GM12878 (cell line): Measurements from ENCODE around the gene ZBTB4. TPM values are rescaled to one million over a fixed set of nuclear protein-coding genes. Genes with fewer than 3 reads are reported as not detected.

Experiments used
- ATAC-seq: fragments of 200-7000 bp; cut with Tn5 transposase; 3 replicates; pipeline ENCODE4 v1.9.1; 2020; ENCODE audit warnings: mild to moderate bottlenecking, moderate library complexity
- BruUV-seq: library from RNA; stranded (reverse); fragments of 400-500 nt; replicated peaks from 2 replicates; lab custom pipeline; 2021; lab: Mats Ljungman, UMichigan
- CTCF ChIA-PET: fragments of 300-600 bp; sonication (Branson Sonifier 250); formaldehyde crosslinking; extraction: SDS; loops from one replicate; lab custom pipeline; 2021; ENCODE audit warnings: inconsistent platforms; lab: Yijun Ruan, JAX
- POLR2A ChIA-PET: fragments of 350-600 bp; formaldehyde crosslinking; extraction: SDS; loops from one replicate; lab custom pipeline; 2021; ENCODE audit warnings: inconsistent platforms; lab: Charles Lee
- RAD21 ChIA-PET: fragments of 300-600 bp; sonication (Branson Sonifier 250); formaldehyde crosslinking; loops from one replicate; lab custom pipeline; 2023; ENCODE audit warnings: antibody characterized with exemption; ENCODE audit not compliant: unreplicated experiment; lab: Charles Lee
- SMC1A ChIA-PET: fragments of 300-600 bp; sonication (Branson Sonifier 250); formaldehyde crosslinking; loops from one replicate; lab custom pipeline; 2023; ENCODE audit not compliant: unreplicated experiment, uncharacterized antibody; lab: Charles Lee
- DNase-seq: peaks from one replicate; pipeline ENCODE4 v3.0.0-alpha.2; 2011; ENCODE audit warnings: low read depth, low spot score
- FAIRE-seq: peaks from 3 replicates; lab custom pipeline; 2011; peaks lifted over from hg19 to GRCh38; lab: Jason Lieb, UNC
- H2AFZ ChIP-seq: 2 replicates; pipeline ENCODE4 v1.6.0; 2011; ENCODE audit warnings: low read depth, low read length, control low read depth; ENCODE audit not compliant: control insufficient read depth
- H3K27ac ChIP-seq: 2 replicates; pipeline ENCODE4 v1.5.1; 2011; ENCODE audit warnings: control low read depth; ENCODE audit not compliant: control insufficient read depth, insufficient read depth
- H3K27me3 ChIP-seq, 2 experiments: replicated peaks in 1 of 2; 2 replicates each; pipeline versions ENCODE4 v1.6.0 to v1.6.1; 2011; ENCODE audit warnings: low read length in 1 of 2; ENCODE audit not compliant: control insufficient read depth in 2 of 2, insufficient read depth in 2 of 2
- H3K36me3 ChIP-seq, 2 experiments: 2 replicates each; pipeline ENCODE4 v1.5.1; 2011; ENCODE audit warnings: low read length in 1 of 2; ENCODE audit not compliant: control insufficient read depth in 2 of 2, insufficient read depth in 2 of 2
- H3K4me1 ChIP-seq: 2 replicates; pipeline ENCODE4 v1.6.1; 2011; ENCODE audit warnings: mild to moderate bottlenecking, low read length, moderate library complexity, mixed read lengths; ENCODE audit not compliant: control insufficient read depth, insufficient read depth
- H3K4me2 ChIP-seq: 2 replicates; pipeline ENCODE4 v1.6.0; 2011; ENCODE audit warnings: control low read depth; ENCODE audit not compliant: control insufficient read depth, insufficient read depth
- H3K4me3 ChIP-seq: fragments of 200-600 bp; sonication (generic); 2 replicates; pipeline ENCODE4 v1.5.1; 2016
- H3K79me2 ChIP-seq: 2 replicates; pipeline ENCODE4 v1.6.0; 2011; ENCODE audit warnings: low read length; ENCODE audit not compliant: control insufficient read depth, insufficient read depth
- H3K9ac ChIP-seq: 2 replicates; pipeline ENCODE4 v1.8.0; 2011; ENCODE audit warnings: low read length, control low read depth, mixed read lengths; ENCODE audit not compliant: control insufficient read depth, insufficient read depth
- H3K9me3 ChIP-seq: replicated peaks from 3 replicates; pipeline ENCODE4 v1.5.1; 2011; ENCODE audit warnings: mild to moderate bottlenecking, low read length; ENCODE audit not compliant: control insufficient read depth, insufficient read depth
- H4K20me1 ChIP-seq: 2 replicates; pipeline ENCODE4 v1.6.0; 2011; ENCODE audit not compliant: control insufficient read depth, insufficient read depth
- CHD2 ChIP-seq: IDR thresholded peaks from 2 replicates; pipeline ENCODE4 v1.6.1; 2011; ENCODE audit warnings: low read depth, low read length, improper control_type of control experiment, borderline replicate concordance
- ESRRA ChIP-seq: IDR thresholded peaks from 2 replicates; pipeline ENCODE4 v1.6.1; 2012; ENCODE audit warnings: mild to moderate bottlenecking, low read length, improper control_type of control experiment
- GATAD2B ChIP-seq: fragments of 450-650 bp; conservative IDR thresholded peaks from 2 replicates; pipeline ENCODE4 v1.6.1; 2017; ENCODE audit warnings: low read depth, mild to moderate bottlenecking, moderate library complexity
- HCFC1 ChIP-seq: fragments of 150-350 bp; IDR thresholded peaks from 2 replicates; pipeline ENCODE4 v1.6.1; 2014; ENCODE audit warnings: low read length
- HDAC6 ChIP-seq: fragments of 200-600 bp; sonication (generic); IDR thresholded peaks from one replicate; pipeline ENCODE4 v1.8.0; 2017; ENCODE audit warnings: antibody characterized with exemption; ENCODE audit not compliant: unreplicated experiment
- IKZF1 ChIP-seq: fragments of 450-650 bp; conservative IDR thresholded peaks from 2 replicates; pipeline ENCODE4 v1.6.1; 2017; ENCODE audit warnings: antibody characterized with exemption, mild to moderate bottlenecking
- MEF2B ChIP-seq: fragments of 450-650 bp; IDR thresholded peaks from 2 replicates; pipeline ENCODE4 v1.6.1; 2018; ENCODE audit warnings: mild to moderate bottlenecking, moderate library complexity; ENCODE audit not compliant: partially characterized antibody, poor library complexity, severe bottlenecking
- MYC ChIP-seq: IDR thresholded peaks from 2 replicates; pipeline ENCODE4 v1.6.1; 2011; ENCODE audit warnings: mild to moderate bottlenecking, low read length, moderate library complexity, inconsistent platforms; ENCODE audit not compliant: insufficient read depth, insufficient replicate concordance, insufficient read length, severe bottlenecking
- NR2F1 ChIP-seq: fragments of 450-650 bp; conservative IDR thresholded peaks from 2 replicates; pipeline ENCODE4 v1.6.1; 2017; ENCODE audit warnings: mild to moderate bottlenecking
- NRF1 ChIP-seq: conservative IDR thresholded peaks from 2 replicates; pipeline ENCODE4 v1.6.1; 2011; ENCODE audit warnings: mild to moderate bottlenecking, low read depth, low read length, improper control_type of control experiment
- RUNX3 ChIP-seq: IDR thresholded peaks from 2 replicates; pipeline ENCODE4 v1.6.1; 2012; ENCODE audit warnings: low read length, inconsistent platforms
- SUZ12 ChIP-seq: fragments of 200-600 bp; sonication (generic); IDR thresholded peaks from one replicate; pipeline ENCODE4 v1.6.1; 2018; ENCODE audit warnings: antibody characterized with exemption, mild to moderate bottlenecking; ENCODE audit not compliant: unreplicated experiment
- ZNF217 ChIP-seq: fragments of 450-650 bp; IDR thresholded peaks from 2 replicates; pipeline ENCODE4 v1.6.1; 2017; ENCODE audit warnings: antibody characterized with exemption, mild to moderate bottlenecking
- WGBS: methylation state at CpG from one replicate; pipeline ENCODE4 v1.1.6; 2016; ENCODE audit warnings: low lambda C conversion rate; ENCODE audit not compliant: insufficient replicate concordance, insufficient coverage; ENCODE audit errors: missing lambda C conversion rate; 5-methylcytosine and 5-hydroxymethylcytosine counted together
- in situ Hi-C: fragments of 300-500 bp; cut with MboI; formaldehyde crosslinking; loops from 9 replicates; pipeline ENCODE4 v1.14.3; 2018; ENCODE audit warnings: mixed read lengths
- intact Hi-C: fragments of 100-400 bp; cut with micrococcal nuclease; formaldehyde crosslinking; loops from one replicate; pipeline ENCODE4 v1.14.2; 2022; ENCODE audit not compliant: unreplicated experiment
- polyA plus RNA-seq, 11 experiments: library from polyadenylated mRNA; depleted of rRNA in 4 of 11; unstranded in 6 of 11; stranded (reverse) in 5 of 11; fragments of >200 nt; fragmentation: Nextera tagmentation in 4 of 11; fragmentation: Illumina TruSeq in 1 of 11; extraction: Ambion mirVana in 4 of 11; extraction: Trizol in 1 of 11; gene quantifications; 1 replicate in 1 of 11; 2 replicates in 10 of 11; pipeline versions ENCODE4 v1.2.1 to v1.2.3, GENCODE V29; 2011 to 2016; ENCODE audit warnings: inconsistent platforms in 2 of 11, missing spikeins in 2 of 11, low read depth in 1 of 11
- total RNA-seq, 4 experiments: library from RNA; depleted of rRNA in 3 of 4; stranded (reverse); fragments of >200 nt in 3 of 4; fragmentation: Illumina TruSeq in 1 of 4; extraction: Trizol in 1 of 4; gene quantifications; 2 replicates each; pipeline versions ENCODE4 v1.2.1 to v1.2.3, GENCODE V29; 2013 to 2021
- TF ChIP-seq, protein P1 (sequence below): IDR thresholded peaks from 2 replicates; pipeline ENCODE4 v1.6.1; 2012; ENCODE audit warnings: low read depth, low read length, improper control_type of control experiment
- TF ChIP-seq, protein P2 (sequence below): fragments of 450-650 bp; IDR thresholded peaks from 2 replicates; pipeline ENCODE4 v1.6.1; 2017; ENCODE audit warnings: mild to moderate bottlenecking, moderate library complexity
- TF ChIP-seq, protein P3 (sequence below), 3 experiments: IDR thresholded peaks in 2 of 3; conservative IDR thresholded peaks in 1 of 3; 2 replicates each; pipeline ENCODE4 v1.5.1; 2011; ENCODE audit warnings: low read depth in 3 of 3, low read length in 3 of 3, mild to moderate bottlenecking in 3 of 3, control low read depth in 2 of 3, moderate library complexity in 2 of 3, inconsistent platforms in 1 of 3, mixed read lengths in 1 of 3; ENCODE audit not compliant: control insufficient read depth in 2 of 3, insufficient read depth in 1 of 3; ENCODE audit errors: extremely low read depth in 1 of 3

Gene ZBTB4
- total and polyA plus RNA-seq, 10 of the 15 experiments (the other 5 are each of a cell fraction or from before 2014, with no cell fraction given): 2.0 to 14.9 (median 6.9) TPM

DNA sequence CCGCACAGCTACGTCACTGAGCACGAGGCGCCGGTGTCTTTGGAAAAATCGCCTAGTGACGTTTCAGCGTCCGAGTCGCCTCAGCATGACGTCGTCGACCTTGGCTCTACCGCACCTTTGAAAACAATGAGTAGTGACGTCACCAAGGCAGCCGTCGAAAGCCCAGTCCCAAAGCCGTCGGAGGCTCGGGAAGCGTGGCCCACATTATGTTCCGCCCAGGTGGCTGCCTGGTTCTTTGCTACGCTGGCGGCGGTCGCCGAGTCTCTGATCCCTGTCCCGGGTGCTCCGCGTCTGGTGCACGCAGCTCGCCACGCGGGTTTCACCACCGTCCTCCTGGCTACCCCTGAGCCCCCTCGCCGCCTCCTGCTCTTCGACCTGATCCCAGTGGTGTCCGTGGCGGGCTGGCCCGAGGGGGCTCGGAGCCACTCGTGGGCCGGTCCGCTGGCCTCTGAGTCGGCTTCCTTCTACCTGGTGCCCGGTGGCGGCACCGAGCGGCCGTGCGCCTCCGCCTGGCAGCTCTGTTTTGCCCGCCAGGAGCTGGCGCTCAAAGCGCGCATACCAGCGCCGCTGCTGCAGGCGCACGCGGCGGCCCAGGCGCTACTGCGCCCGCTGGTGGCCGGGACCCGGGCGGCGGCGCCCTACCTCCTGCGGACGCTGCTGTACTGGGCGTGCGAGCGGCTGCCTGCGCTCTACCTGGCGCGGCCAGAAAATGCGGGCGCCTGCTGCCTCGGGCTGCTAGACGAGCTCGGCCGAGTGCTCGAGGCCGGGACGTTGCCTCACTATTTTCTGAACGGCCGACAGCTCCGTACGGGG lies 42.7 kb downstream of the ZBTB4 start:
- DNase-seq (no peak), ATAC-seq (peak; percentile 79), FAIRE-seq (no peak)
- peak overlapping the region; percentile 78 for H3K4me3 ChIP-seq
- ChIA-PET CTCF (interaction anchor here (0.6 to 3.4 kb wide), 26 partner anchors 9 to 973 kb away, joined by 3 to 58 read pairs (median 4); partner anchors contain the start of genes ACAP1, CD68, CHRNB1 and FXR2), POLR2A (interaction anchor here (0.6 to 8.2 kb wide), 13 partner anchors 9 to 250 kb away, joined by 3 to 63 read pairs (median 8); partner anchors contain the start of genes CHRNB1, POLR2A, TMEM256 and TP53), SMC1A (interaction anchor here (0.6 to 3.4 kb wide), 10 partner anchors 39 to 298 kb away, joined by 3 to 35 read pairs (median 5); partner anchors contain the start of genes NEURL4, TNFSF13, TP53 and WRAP53), RAD21 (interaction anchor here (0.6 to 3.0 kb wide), 16 partner anchors 33 to 251 kb away, joined by 3 to 21 read pairs (median 5); partner anchors contain the start of genes CD68, FXR2, MPDU1 and POLR2A)
- no peak overlapping the region for H3K27ac ChIP-seq
- WGBS: 29% methylated on average over 86 of the region's 92 CpGs
- peak overlapping the region; percentile 64 for H3K9ac ChIP-seq
- peak overlapping the region; percentile 10 for H2AFZ ChIP-seq
- intact Hi-C loops: loop anchor here (5.0 to 10.0 kb wide), 4 partner anchors 34 to 392 kb away; partner anchors contain the start of genes KCTD11, SENP3, SLC16A11 and TMEM256
- peaks cover 6% of the 10 kb centered on the region for H3K79me2 ChIP-seq
- BruUV-seq: no TSS peak
- H3K36me3 ChIP-seq: no peaks in the 10 kb centered on the region
- H3K4me2 ChIP-seq: peak overlapping the region; percentile 85
- no peaks in the 10 kb centered on the region for H4K20me1 ChIP-seq
- H3K9me3 ChIP-seq: no peaks in the 10 kb centered on the region
- in situ Hi-C loops: no loop called here
- peaks cover 0 to 4% of the 10 kb centered on the region in 2 experiments; a peak in 2 of 4 replicates for H3K27me3 ChIP-seq
- H3K4me1 ChIP-seq: peaks cover 29% of the 10 kb centered on the region
- TF ChIP-seq, protein P1, sequence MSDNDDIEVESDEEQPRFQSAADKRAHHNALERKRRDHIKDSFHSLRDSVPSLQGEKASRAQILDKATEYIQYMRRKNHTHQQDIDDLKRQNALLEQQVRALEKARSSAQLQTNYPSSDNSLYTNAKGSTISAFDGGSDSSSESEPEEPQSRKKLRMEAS: peak; percentile 86
- TF ChIP-seq, protein P2, sequence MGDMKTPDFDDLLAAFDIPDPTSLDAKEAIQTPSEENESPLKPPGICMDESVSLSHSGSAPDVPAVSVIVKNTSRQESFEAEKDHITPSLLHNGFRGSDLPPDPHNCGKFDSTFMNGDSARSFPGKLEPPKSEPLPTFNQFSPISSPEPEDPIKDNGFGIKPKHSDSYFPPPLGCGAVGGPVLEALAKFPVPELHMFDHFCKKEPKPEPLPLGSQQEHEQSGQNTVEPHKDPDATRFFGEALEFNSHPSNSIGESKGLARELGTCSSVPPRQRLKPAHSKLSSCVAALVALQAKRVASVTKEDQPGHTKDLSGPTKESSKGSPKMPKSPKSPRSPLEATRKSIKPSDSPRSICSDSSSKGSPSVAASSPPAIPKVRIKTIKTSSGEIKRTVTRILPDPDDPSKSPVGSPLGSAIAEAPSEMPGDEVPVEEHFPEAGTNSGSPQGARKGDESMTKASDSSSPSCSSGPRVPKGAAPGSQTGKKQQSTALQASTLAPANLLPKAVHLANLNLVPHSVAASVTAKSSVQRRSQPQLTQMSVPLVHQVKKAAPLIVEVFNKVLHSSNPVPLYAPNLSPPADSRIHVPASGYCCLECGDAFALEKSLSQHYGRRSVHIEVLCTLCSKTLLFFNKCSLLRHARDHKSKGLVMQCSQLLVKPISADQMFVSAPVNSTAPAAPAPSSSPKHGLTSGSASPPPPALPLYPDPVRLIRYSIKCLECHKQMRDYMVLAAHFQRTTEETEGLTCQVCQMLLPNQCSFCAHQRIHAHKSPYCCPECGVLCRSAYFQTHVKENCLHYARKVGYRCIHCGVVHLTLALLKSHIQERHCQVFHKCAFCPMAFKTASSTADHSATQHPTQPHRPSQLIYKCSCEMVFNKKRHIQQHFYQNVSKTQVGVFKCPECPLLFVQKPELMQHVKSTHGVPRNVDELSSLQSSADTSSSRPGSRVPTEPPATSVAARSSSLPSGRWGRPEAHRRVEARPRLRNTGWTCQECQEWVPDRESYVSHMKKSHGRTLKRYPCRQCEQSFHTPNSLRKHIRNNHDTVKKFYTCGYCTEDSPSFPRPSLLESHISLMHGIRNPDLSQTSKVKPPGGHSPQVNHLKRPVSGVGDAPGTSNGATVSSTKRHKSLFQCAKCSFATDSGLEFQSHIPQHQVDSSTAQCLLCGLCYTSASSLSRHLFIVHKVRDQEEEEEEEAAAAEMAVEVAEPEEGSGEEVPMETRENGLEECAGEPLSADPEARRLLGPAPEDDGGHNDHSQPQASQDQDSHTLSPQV: peak; percentile 88
- TF ChIP-seq NR2F1 (peak; percentile 61; the same call in 1 of the 2 replicates), SUZ12 (no peak), GATAD2B (peak; percentile 98), ZNF217 (peak; percentile 83), HDAC6 (no peak), IKZF1 (peak; percentile 75), MYC (peak; percentile 85), CHD2 (peak; percentile 32; the same call in 1 of the 2 replicates), HCFC1 (no peak), RUNX3 (no peak), ESRRA (no peak), NRF1 (no peak), MEF2B (peak; percentile 11)
- TF ChIP-seq, protein P3, sequence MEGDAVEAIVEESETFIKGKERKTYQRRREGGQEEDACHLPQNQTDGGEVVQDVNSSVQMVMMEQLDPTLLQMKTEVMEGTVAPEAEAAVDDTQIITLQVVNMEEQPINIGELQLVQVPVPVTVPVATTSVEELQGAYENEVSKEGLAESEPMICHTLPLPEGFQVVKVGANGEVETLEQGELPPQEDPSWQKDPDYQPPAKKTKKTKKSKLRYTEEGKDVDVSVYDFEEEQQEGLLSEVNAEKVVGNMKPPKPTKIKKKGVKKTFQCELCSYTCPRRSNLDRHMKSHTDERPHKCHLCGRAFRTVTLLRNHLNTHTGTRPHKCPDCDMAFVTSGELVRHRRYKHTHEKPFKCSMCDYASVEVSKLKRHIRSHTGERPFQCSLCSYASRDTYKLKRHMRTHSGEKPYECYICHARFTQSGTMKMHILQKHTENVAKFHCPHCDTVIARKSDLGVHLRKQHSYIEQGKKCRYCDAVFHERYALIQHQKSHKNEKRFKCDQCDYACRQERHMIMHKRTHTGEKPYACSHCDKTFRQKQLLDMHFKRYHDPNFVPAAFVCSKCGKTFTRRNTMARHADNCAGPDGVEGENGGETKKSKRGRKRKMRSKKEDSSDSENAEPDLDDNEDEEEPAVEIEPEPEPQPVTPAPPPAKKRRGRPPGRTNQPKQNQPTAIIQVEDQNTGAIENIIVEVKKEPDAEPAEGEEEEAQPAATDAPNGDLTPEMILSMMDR (IDR thresholded peaks at IDR 0.05 in 2 of 3, conservative IDR thresholded peaks at IDR 0.05 in 1 of 3; ENCODE audit: control insufficient read depth in 2 of 3, extremely low read depth in 1 of 3, insufficient read depth in 1 of 3, low read depth in 3 of 3, low read length in 3 of 3): peak; percentile 65 to 98 (median 71); a peak in 4 of 6 replicates
